GM19438 (cell line): ENCODE measurements around the gene RPL13A.

Experiments used
- ATAC-seq: cut with Tn5 transposase; IDR thresholded peaks from one replicate; pipeline ENCODE4 v1.9.1; 2021; ENCODE audit warnings: low read depth; ENCODE audit not compliant: unreplicated experiment

The RPL13A gene

GRCh38 chr19:49479975-49480628 is 7.3 kb upstream of the RPL13A start:
- no peak for ATAC-seq

- ATAC-seq = no peak
Measured at GRCh38 chr19:49481020-49481683, 6.3 kb upstream of the RPL13A start.

GRCh38 chr19:49486232-49486631 is 1.2 kb upstream of the RPL13A start:
- ATAC-seq = no peak

GRCh38 chr19:49486710-49487276 is 615 bp upstream of the RPL13A start:
- no peak for ATAC-seq

- no peak for ATAC-seq
Measured at GRCh38 chr19:49488046-49488862, 846 bp downstream of the RPL13A start.

GRCh38 chr19:49488863-49489537 is 1.6 kb downstream of the RPL13A start:
- ATAC-seq = no peak

- ATAC-seq = no peak
Measured at GRCh38 chr19:49489601-49490167, 2.3 kb downstream of the RPL13A start.

GRCh38 chr19:49490287-49491029 is 3.0 kb downstream of the RPL13A start:
- ATAC-seq = no peak

GRCh38 chr19:49491030-49491803 is 3.8 kb downstream of the RPL13A start:
- no peak for ATAC-seq

- ATAC-seq = no peak
Measured at GRCh38 chr19:49491804-49492572, 4.6 kb downstream of the RPL13A start.

GRCh38 chr19:49492573-49493405 is 5.4 kb downstream of the RPL13A start:
- ATAC-seq = no peak

- ATAC-seq = no peak
Measured at GRCh38 chr19:49496574-49497008, 9.2 kb downstream of the RPL13A start.

- no peak for ATAC-seq
Measured at GRCh38 chr19:49497047-49497788, 9.8 kb downstream of the RPL13A start.

- no peak for ATAC-seq
Measured at GRCh38 chr19:49497789-49498103, 10.3 kb downstream of the RPL13A start.

- no peak for ATAC-seq
Measured at GRCh38 chr19:49498475-49498874, 11.1 kb downstream of the RPL13A start.

- ATAC-seq = no peak
Measured at GRCh38 chr19:49499030-49499670, 11.7 kb downstream of the RPL13A start.
